Uterus (tissue), 4 donors: ENCODE results near the gene DCTN4. TPM values are rescaled to one million over a fixed set of nuclear protein-coding genes. Genes with fewer than 3 reads are reported as not detected.

ENCODE experiments used
- DNase-seq, 2 donors: peaks; one replicate each; pipeline ENCODE4 v3.0.0-alpha.2; 2019 to 2020
- H3K27ac ChIP-seq, 2 donors: fragments of 200-600 bp; sonication (generic); 1 replicate in 1 of 2; 2 replicates in 1 of 2; pipeline ENCODE4 v1.5.1; 2016 to 2018
- H3K27me3 ChIP-seq, 2 donors: fragments of 200-600 bp; sonication (generic); one replicate each; pipeline ENCODE4 v1.5.1; 2018 to 2019; ENCODE audit warnings: control low read depth in 1 of 2
- H3K36me3 ChIP-seq, 2 donors: fragments of 200-600 bp; sonication (generic); one replicate each; pipeline ENCODE4 v1.5.1; 2019; ENCODE audit warnings: control low read depth in 1 of 2
- H3K4me1 ChIP-seq, 2 donors: fragments of 200-600 bp; sonication (generic); one replicate each; pipeline ENCODE4 v1.5.1; 2018 to 2019; ENCODE audit warnings: control low read depth in 1 of 2
- H3K4me3 ChIP-seq, 2 donors: fragments of 200-600 bp; sonication (generic); 1 replicate in 1 of 2; 2 replicates in 1 of 2; pipeline ENCODE4 v1.5.1; 2018 to 2019; ENCODE audit warnings: mild to moderate bottlenecking in 1 of 2
- H3K9me3 ChIP-seq, 2 donors: fragments of 200-600 bp; sonication (generic); one replicate each; pipeline ENCODE4 v1.5.1; 2019; ENCODE audit warnings: control low read depth in 1 of 2
- POLR2A ChIP-seq, 2 donors: fragments of 450-650 bp; IDR thresholded peaks; one replicate each; pipeline ENCODE4 v1.6.1; 2016; ENCODE audit warnings: antibody characterized with exemption in 2 of 2, mild to moderate bottlenecking in 1 of 2, moderate library complexity in 1 of 2
- intact Hi-C: fragments of 100-400 bp; cut with DNase I; formaldehyde crosslinking; loops from one replicate; pipeline ENCODE4 v1.15.1; 2023; ENCODE audit warnings: low total_unique reads
- total RNA-seq, 4 donors: library from RNA; depleted of rRNA in 3 of 4; stranded (reverse); fragments of >200 nt in 3 of 4; gene quantifications; one replicate each; pipeline versions ENCODE4 v1.1.0 to v1.2.4, GENCODE V29; 2014 to 2023
- TF ChIP-seq, protein P1 (sequence below), 4 experiments: fragments of 200-600 bp in 2 of 4; fragments of 450-650 bp in 2 of 4; sonication (generic) in 2 of 4; IDR thresholded peaks; one replicate each; pipeline ENCODE4 v1.5.1; 2016 to 2019; ENCODE audit warnings: antibody characterized with exemption in 4 of 4, mild to moderate bottlenecking in 2 of 4, moderate library complexity in 1 of 4
- donor health status: DM: yes; HTN: yes; CAD: no.

Gene DCTN4
- total RNA-seq, 4 donors from 2014 or later: 33.3 to 82.7 (median 62.3) TPM

DNA sequence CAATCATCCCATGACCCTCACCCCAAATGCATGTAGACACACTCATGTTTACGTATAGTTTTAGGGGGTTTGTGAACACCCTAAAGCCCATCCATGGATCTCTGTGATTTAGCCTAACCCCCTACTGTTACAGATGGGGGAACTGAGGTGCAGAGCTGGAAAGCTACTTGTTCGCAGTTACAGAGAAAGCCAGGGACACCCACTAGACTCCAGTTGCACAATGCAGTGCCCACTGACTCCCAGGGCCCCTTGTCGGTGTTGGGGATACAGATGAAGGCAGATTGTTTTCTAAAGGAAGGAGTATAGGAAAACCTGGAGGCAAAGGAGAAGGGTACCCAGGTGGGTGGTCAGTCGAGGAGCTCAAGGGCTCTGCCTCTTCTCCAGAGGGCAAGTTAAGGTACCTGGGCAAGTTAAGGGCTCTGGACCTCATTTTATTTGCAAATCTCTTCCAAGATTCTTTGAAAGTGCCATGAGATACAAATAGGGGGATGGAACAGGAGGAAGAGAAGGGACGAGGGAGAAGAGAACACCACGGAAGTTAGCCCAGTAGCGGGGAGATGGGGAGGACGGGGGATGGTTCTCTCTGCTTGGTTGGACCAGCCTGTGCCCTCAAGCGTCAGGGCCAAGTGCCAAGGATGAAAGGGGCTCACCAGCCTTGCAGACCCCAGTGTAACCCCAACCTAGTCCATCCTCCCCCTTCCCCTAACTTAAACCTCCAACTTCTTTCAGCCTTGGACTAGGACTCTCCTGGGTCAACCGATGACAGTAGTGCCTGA, 96.8 kb downstream of the DCTN4 start:
- intact Hi-C loops: loop anchor here (5.0 kb wide), 1 partner anchor 85 kb away; no protein-coding TSS in a partner anchor
- TF ChIP-seq, protein P1, sequence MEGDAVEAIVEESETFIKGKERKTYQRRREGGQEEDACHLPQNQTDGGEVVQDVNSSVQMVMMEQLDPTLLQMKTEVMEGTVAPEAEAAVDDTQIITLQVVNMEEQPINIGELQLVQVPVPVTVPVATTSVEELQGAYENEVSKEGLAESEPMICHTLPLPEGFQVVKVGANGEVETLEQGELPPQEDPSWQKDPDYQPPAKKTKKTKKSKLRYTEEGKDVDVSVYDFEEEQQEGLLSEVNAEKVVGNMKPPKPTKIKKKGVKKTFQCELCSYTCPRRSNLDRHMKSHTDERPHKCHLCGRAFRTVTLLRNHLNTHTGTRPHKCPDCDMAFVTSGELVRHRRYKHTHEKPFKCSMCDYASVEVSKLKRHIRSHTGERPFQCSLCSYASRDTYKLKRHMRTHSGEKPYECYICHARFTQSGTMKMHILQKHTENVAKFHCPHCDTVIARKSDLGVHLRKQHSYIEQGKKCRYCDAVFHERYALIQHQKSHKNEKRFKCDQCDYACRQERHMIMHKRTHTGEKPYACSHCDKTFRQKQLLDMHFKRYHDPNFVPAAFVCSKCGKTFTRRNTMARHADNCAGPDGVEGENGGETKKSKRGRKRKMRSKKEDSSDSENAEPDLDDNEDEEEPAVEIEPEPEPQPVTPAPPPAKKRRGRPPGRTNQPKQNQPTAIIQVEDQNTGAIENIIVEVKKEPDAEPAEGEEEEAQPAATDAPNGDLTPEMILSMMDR (IDR thresholded peaks at IDR 0.05): no peak
- TF ChIP-seq POLR2A (IDR thresholded peaks at IDR 0.05): no peak
- no peaks in the 10 kb centered on the region for H3K27me3 ChIP-seq
- no peaks in the 10 kb centered on the region for H3K9me3 ChIP-seq
- no peak overlapping the region for H3K4me3 ChIP-seq
- DNase-seq: peak in 1 of 2 donors; percentile 13
- no peaks in the 10 kb centered on the region for H3K36me3 ChIP-seq
- no peak overlapping the region for H3K27ac ChIP-seq
- peaks cover 0 to 7% of the 10 kb centered on the region in 2 donors for H3K4me1 ChIP-seq

DNA sequence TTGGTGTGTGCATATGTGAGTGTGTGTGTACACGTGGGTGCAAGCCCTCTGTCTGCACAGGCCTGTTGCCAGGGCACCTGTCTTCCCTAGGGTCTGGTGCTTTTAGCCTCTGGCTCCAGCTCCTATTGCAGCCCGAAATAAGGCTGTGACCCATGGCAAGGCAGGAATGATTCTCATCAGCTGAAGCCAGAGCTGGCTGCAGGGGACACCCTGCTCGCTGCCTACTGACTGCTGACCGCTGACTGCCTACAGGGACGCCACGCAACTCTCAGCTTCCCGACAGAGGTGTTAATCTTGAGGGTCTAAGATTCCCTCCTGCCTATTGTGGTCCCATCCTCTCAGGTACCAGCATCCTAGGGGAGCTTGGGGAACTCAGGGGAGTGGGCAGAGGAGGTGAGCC, 97.7 kb downstream of the DCTN4 start, which contains the start of gene MYOZ3:
Gene MYOZ3 (plus strand): TSS at position 166 of the 400 bp plus-strand sequence. CDS start 1,691 bp downstream, outside the sequence.
- TF ChIP-seq, protein P1 (IDR thresholded peaks at IDR 0.05): no peak
- no peak for TF ChIP-seq POLR2A (IDR thresholded peaks at IDR 0.05)
- no peaks in the 10 kb centered on the region for H3K27me3 ChIP-seq
- H3K27ac ChIP-seq: peak within 1 kb of the TSS; percentile 38 to 45
- intact Hi-C loops: loop anchor here (5.0 kb wide), 1 partner anchor 84 kb away; no protein-coding TSS in a partner anchor
- H3K4me1 ChIP-seq: peaks cover 0 to 7% of the 10 kb centered on the region in 2 donors
- no peaks in the 10 kb centered on the region for H3K36me3 ChIP-seq
- no peaks in the 10 kb centered on the region for H3K9me3 ChIP-seq
- no peak within 1 kb of the TSS for H3K4me3 ChIP-seq
- DNase-seq: peak in 1 of 2 donors; percentile 14

DNA sequence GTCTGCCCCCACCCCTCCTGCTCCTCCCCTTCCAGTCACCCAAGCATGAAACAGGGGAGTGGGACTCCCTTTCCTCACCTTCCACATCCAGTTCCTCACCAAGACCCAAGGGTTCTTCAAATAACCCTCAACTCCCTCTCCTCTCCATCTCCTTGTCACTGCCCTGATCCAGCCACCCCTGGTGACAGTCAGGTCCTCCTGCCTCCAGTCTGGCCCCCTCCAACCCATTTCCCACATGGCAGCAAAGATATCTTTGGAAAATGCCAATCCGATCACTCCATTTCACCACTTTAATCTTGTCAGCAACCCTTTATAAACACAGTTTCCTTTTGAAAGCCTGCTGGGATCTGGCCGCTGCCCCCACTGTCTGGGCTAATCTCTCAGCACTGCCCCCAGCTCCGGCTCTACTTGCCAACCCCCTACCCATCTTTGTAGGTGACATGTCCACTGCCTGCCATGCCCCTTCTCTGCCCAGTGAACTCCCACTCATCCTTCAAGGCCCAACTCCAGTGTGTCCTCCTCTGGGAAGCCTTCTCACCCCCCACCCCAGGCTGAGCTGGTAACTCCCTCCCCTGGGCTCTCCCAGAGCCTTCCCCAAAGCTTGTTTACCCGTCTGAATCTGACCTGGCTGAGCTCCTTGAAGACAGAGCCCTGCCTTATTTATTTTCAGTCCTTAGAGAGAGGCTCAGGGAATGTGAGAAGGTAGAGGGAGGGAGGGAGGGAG, 98.5 kb downstream of the DCTN4 start:
- H3K4me3 ChIP-seq: no peak overlapping the region
- no peaks in the 10 kb centered on the region for H3K9me3 ChIP-seq
- intact Hi-C loops: loop anchor here (5.0 kb wide), 1 partner anchor 83 kb away; no protein-coding TSS in a partner anchor
- no peaks in the 10 kb centered on the region for H3K27me3 ChIP-seq
- H3K4me1 ChIP-seq: peaks cover 0 to 7% of the 10 kb centered on the region in 2 donors
- H3K27ac ChIP-seq: peak overlapping the region; percentile 38 to 45
- H3K36me3 ChIP-seq: no peaks in the 10 kb centered on the region
- peak in 1 of 2 donors; percentile 23 for DNase-seq
- TF ChIP-seq, protein P1 (IDR thresholded peaks at IDR 0.05): no peak
- TF ChIP-seq POLR2A (IDR thresholded peaks at IDR 0.05): no peak

GRCh38 chr5:150659360-150660107, 99.3 kb downstream of the DCTN4 start:
- TF ChIP-seq, protein P1 (IDR thresholded peaks at IDR 0.05): no peak
- TF ChIP-seq POLR2A (IDR thresholded peaks at IDR 0.05): no peak
- intact Hi-C loops: loop anchor here (5.0 kb wide), 2 partner anchors 67 to 82 kb away; no protein-coding TSS in a partner anchor
- Histone ChIP-seq H3K36me3 (no peaks in the 10 kb centered on the region), H3K4me1 (peaks cover 0 to 7% of the 10 kb centered on the region in 2 donors), H3K4me3 (no peak overlapping the region), H3K27me3 (no peaks in the 10 kb centered on the region), H3K9me3 (no peaks in the 10 kb centered on the region), H3K27ac (peak overlapping the region; percentile 38 to 45)
- DNase-seq: peak in 1 of 2 donors; percentile 18
